Measurements from ENCODE around the gene TCFL5. TPM values are rescaled to one million over a fixed set of nuclear protein-coding genes. Genes with fewer than 3 reads are reported as not detected.

The TCFL5 gene
- total RNA-seq, 1 donor from 2014 or later, result 11.0 TPM

DNA sequence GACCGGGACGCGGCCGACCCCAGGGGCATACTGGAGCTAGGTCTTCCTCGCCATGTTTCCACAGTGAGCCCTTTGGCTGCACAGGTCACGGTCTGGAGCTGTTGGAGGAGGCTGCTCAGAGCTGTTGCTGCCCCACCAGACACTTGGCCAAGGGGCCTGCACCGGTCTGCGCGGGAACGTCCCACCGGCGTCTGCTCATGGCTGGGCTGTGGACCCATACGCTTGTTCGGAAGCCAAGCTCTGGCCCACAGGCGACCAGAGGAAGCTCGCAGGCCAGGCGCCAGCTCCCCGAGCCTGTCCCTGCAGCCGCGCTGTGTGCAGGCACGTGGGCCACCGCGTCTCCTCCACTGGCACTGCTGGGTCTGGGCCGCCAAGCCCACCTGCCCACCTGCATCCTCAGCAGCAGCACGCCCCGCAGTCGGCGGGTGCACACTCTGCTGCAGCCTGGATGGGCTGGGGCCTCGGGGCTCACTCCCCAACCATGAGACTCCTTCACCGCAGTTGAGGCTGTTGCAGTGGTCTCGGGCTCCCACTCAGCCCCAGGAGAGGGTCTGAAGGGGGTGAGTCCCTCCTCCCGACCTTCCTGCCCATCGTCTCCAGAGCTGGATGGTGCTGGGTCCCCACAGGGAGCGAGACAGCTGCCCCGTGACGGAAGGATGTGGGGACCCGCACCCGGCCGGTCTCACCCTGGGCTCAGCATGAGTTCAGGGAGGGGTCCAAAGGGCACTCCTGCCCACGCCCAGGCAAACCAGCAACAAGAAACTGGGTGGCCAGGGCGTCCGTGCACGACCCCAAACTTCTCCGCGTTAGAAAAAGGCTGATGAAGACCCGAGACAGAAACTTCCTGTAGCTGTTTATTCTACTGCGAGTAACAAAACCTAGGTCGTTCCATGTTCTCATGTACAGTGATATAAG lies 15.5 kb upstream of the TCFL5 start:
- H3K4me2 ChIP-seq (ENCODE audit: low read length), result no peak overlapping the region
- DNase-seq (ENCODE audit: low read depth), result no peak
- peaks cover 1% of the 10 kb centered on the region for H3K9me3 Mint-ChIP-seq (ENCODE audit: unreplicated experiment)

GRCh38 chr20:62876501-62876901 lies 14.9 kb upstream of the TCFL5 start:
- no peaks in the 10 kb centered on the region for H3K36me3 ChIP-seq (ENCODE audit: insufficient read depth, low read length)
- H3K79me2 ChIP-seq (ENCODE audit: insufficient read depth, low read length), result no peaks in the 10 kb centered on the region
- H4K20me1 ChIP-seq (ENCODE audit: insufficient read depth, low read length), result no peaks in the 10 kb centered on the region
- H3K4me3 ChIP-seq (ENCODE audit: insufficient read depth, low read depth, low read length), result no peak overlapping the region
- H3K4me2 ChIP-seq (ENCODE audit: low read length), result no peak overlapping the region
- H3K9me3 ChIP-seq (ENCODE audit: insufficient read depth, low read depth, low read length), result no peaks in the 10 kb centered on the region
- Mint-ChIP-seq H3K9me3 (ENCODE audit: unreplicated experiment) (peaks cover 1% of the 10 kb centered on the region), H3K27me3 (ENCODE audit: low read depth, unreplicated experiment) (no peaks in the 10 kb centered on the region), H3K27ac (ENCODE audit: unreplicated experiment) (no peak overlapping the region), H3K4me1 (ENCODE audit: low read depth, unreplicated experiment) (peaks cover 18% of the 10 kb centered on the region), H3K4me3 (ENCODE audit: unreplicated experiment) (no peak overlapping the region), H3K36me3 (ENCODE audit: low read depth, unreplicated experiment) (peaks cover 2% of the 10 kb centered on the region)
- DNase-seq (ENCODE audit: low read depth), result no peak
- H2AFZ ChIP-seq (ENCODE audit: low read depth, low read length), result no peak overlapping the region
- H3K27me3 ChIP-seq (ENCODE audit: insufficient read depth, low read length), result no peaks in the 10 kb centered on the region
- H3K4me1 ChIP-seq (ENCODE audit: insufficient read depth, low read length), result peaks cover 7% of the 10 kb centered on the region
- FAIRE-seq, result no peak
- TF ChIP-seq, protein P1, sequence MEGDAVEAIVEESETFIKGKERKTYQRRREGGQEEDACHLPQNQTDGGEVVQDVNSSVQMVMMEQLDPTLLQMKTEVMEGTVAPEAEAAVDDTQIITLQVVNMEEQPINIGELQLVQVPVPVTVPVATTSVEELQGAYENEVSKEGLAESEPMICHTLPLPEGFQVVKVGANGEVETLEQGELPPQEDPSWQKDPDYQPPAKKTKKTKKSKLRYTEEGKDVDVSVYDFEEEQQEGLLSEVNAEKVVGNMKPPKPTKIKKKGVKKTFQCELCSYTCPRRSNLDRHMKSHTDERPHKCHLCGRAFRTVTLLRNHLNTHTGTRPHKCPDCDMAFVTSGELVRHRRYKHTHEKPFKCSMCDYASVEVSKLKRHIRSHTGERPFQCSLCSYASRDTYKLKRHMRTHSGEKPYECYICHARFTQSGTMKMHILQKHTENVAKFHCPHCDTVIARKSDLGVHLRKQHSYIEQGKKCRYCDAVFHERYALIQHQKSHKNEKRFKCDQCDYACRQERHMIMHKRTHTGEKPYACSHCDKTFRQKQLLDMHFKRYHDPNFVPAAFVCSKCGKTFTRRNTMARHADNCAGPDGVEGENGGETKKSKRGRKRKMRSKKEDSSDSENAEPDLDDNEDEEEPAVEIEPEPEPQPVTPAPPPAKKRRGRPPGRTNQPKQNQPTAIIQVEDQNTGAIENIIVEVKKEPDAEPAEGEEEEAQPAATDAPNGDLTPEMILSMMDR (IDR thresholded peaks at IDR 0.05; ENCODE audit: insufficient read depth, low read depth, low read length), result no peak
- no peak for TF ChIP-seq EZH2 (IDR thresholded peaks at IDR 0.05; ENCODE audit: insufficient read depth, low read length)
- H3K27ac ChIP-seq (ENCODE audit: low read depth, low read length), result no peak overlapping the region
- no peak overlapping the region for H3K9ac ChIP-seq (ENCODE audit: low read length)

More for the DNA sequence above, 15.5 kb upstream of the TCFL5 start:
- H2AFZ ChIP-seq (ENCODE audit: low read depth, low read length), result no peak overlapping the region
- H3K27ac ChIP-seq (ENCODE audit: low read depth, low read length), result no peak overlapping the region
- peaks cover 7% of the 10 kb centered on the region for H3K4me1 ChIP-seq (ENCODE audit: insufficient read depth, low read length)
- Mint-ChIP-seq H3K36me3 (ENCODE audit: low read depth, unreplicated experiment) (peaks cover 4% of the 10 kb centered on the region), H3K27me3 (ENCODE audit: low read depth, unreplicated experiment) (no peaks in the 10 kb centered on the region), H3K4me3 (ENCODE audit: unreplicated experiment) (no peak overlapping the region), H3K27ac (ENCODE audit: unreplicated experiment) (no peak overlapping the region), H3K4me1 (ENCODE audit: low read depth, unreplicated experiment) (peaks cover 18% of the 10 kb centered on the region)
- H3K4me3 ChIP-seq (ENCODE audit: insufficient read depth, low read depth, low read length), result no peak overlapping the region
- H3K9me3 ChIP-seq (ENCODE audit: insufficient read depth, low read depth, low read length), result no peaks in the 10 kb centered on the region
- no peak for TF ChIP-seq EZH2 (IDR thresholded peaks at IDR 0.05; ENCODE audit: insufficient read depth, low read length)
- TF ChIP-seq, protein P1 (IDR thresholded peaks at IDR 0.05; ENCODE audit: insufficient read depth, low read depth, low read length), result no peak
- no peaks in the 10 kb centered on the region for H3K27me3 ChIP-seq (ENCODE audit: insufficient read depth, low read length)
- H3K79me2 ChIP-seq (ENCODE audit: insufficient read depth, low read length), result no peaks in the 10 kb centered on the region
- no peaks in the 10 kb centered on the region for H4K20me1 ChIP-seq (ENCODE audit: insufficient read depth, low read length)
- no peaks in the 10 kb centered on the region for H3K36me3 ChIP-seq (ENCODE audit: insufficient read depth, low read length)
- no peak overlapping the region for H3K9ac ChIP-seq (ENCODE audit: low read length)
- FAIRE-seq, result no peak
